ENCODE measurements around the gene AP4S1.

The AP4S1 gene

GRCh38 chr14:31022386-31022785, 3.1 kb upstream of the AP4S1 start:
- H3K27ac ChIP-seq, result no peak overlapping the region
- no peaks in the 10 kb centered on the region for H3K27me3 ChIP-seq (ENCODE audit: insufficient read depth, low read depth, severe bottlenecking)
- H3K36me3 ChIP-seq, result peaks cover 33% of the 10 kb centered on the region
- DNase-seq, result no peak
- no peaks in the 10 kb centered on the region for H3K9me3 ChIP-seq (ENCODE audit: severe bottlenecking)
- no peak overlapping the region for H3K4me3 ChIP-seq (ENCODE audit: low read depth, low read length)
- TF ChIP-seq CTCF (IDR thresholded peaks at IDR 0.05; ENCODE audit: low read depth, low read length), result no peak

GRCh38 chr14:31024010-31024480, 1.4 kb upstream of the AP4S1 start:
- DNase-seq, result no peak
- no peak for TF ChIP-seq CTCF (IDR thresholded peaks at IDR 0.05; ENCODE audit: low read depth, low read length)
- no peaks in the 10 kb centered on the region for H3K27me3 ChIP-seq (ENCODE audit: insufficient read depth, low read depth, severe bottlenecking)
- H3K9me3 ChIP-seq (ENCODE audit: severe bottlenecking), result no peaks in the 10 kb centered on the region
- H3K36me3 ChIP-seq, result peaks cover 27% of the 10 kb centered on the region
- no peak overlapping the region for H3K27ac ChIP-seq
- no peak overlapping the region for H3K4me3 ChIP-seq (ENCODE audit: low read depth, low read length)

- Histone ChIP-seq H3K27ac (peak overlapping the region; percentile 99), H3K36me3 (peaks cover 27% of the 10 kb centered on the region), H3K27me3 (ENCODE audit: insufficient read depth, low read depth, severe bottlenecking) (no peaks in the 10 kb centered on the region), H3K4me3 (ENCODE audit: low read depth, low read length) (peak overlapping the region; percentile 98), H3K9me3 (ENCODE audit: severe bottlenecking) (no peaks in the 10 kb centered on the region)
- DNase-seq, result no peak
- no peak for TF ChIP-seq CTCF (IDR thresholded peaks at IDR 0.05; ENCODE audit: low read depth, low read length)
These were observed 677 bp upstream of the AP4S1 start for GRCh38 chr14:31024577-31025366.

- Histone ChIP-seq H3K4me3 (ENCODE audit: low read depth, low read length) (peak within 1 kb of the TSS; percentile 98), H3K36me3 (peaks cover 21% of the 10 kb centered on the region), H3K27me3 (ENCODE audit: insufficient read depth, low read depth, severe bottlenecking) (no peaks in the 10 kb centered on the region), H3K9me3 (ENCODE audit: severe bottlenecking) (no peaks in the 10 kb centered on the region), H3K27ac (peak within 1 kb of the TSS; percentile 99)
- TF ChIP-seq CTCF (IDR thresholded peaks at IDR 0.05; ENCODE audit: low read depth, low read length), result no peak
- DNase-seq, result no peak
These were observed 614 bp downstream of the AP4S1 start, which contains the start of gene STRN3 for GRCh38 chr14:31026077-31026449. TSS of gene STRN3 (minus strand) at chr14:31026379. CDS start at chr14:31026185, 194 bp downstream.

- Histone ChIP-seq H3K27ac (peak overlapping the region; percentile 62), H3K27me3 (ENCODE audit: insufficient read depth, low read depth, severe bottlenecking) (no peaks in the 10 kb centered on the region), H3K36me3 (peaks cover 15% of the 10 kb centered on the region), H3K4me3 (ENCODE audit: low read depth, low read length) (peak overlapping the region; percentile 60), H3K9me3 (ENCODE audit: severe bottlenecking) (no peaks in the 10 kb centered on the region)
- TF ChIP-seq CTCF (IDR thresholded peaks at IDR 0.05; ENCODE audit: low read depth, low read length), result no peak
- DNase-seq, result peak; percentile 96
These were observed 1.2 kb downstream of the AP4S1 start for GRCh38 chr14:31026450-31027235.

Data from WERI-Rb-1 (cell line).